Small intestine (tissue), 16 donors: ENCODE data around the gene CDK5. TPM values are rescaled to one million over a fixed set of nuclear protein-coding genes. Genes with fewer than 3 reads are reported as not detected.
A peak's percentile ranks its signal among the peaks of the same experiment; 100 is the strongest.

ENCODE experiments used
- DNase-seq, 2 donors: peaks; one replicate each; pipeline versions ENCODE4 v3.0.0 to v3.0.0-alpha.2; 2013
- FAIRE-seq: peaks from 2 replicates; lab custom pipeline; 2012; peaks lifted over from hg19 to GRCh38; lab: Jason Lieb, UNC
- H3K27ac ChIP-seq, 3 donors: one replicate each; pipeline ENCODE4 v1.5.1; 2013; ENCODE audit warnings: low read length in 2 of 3, mild to moderate bottlenecking in 2 of 3, control low read depth in 1 of 3, inconsistent platforms in 1 of 3, low read depth in 1 of 3, moderate library complexity in 1 of 3
- H3K27me3 ChIP-seq, 3 donors: one replicate each; pipeline ENCODE4 v1.6.1; 2013; ENCODE audit warnings: low read length in 3 of 3, inconsistent platforms in 1 of 3; ENCODE audit not compliant: control insufficient read depth in 3 of 3, insufficient read depth in 3 of 3
- H3K36me3 ChIP-seq, 3 donors: one replicate each; pipeline ENCODE4 v1.6.1; 2013; ENCODE audit warnings: low read length in 3 of 3, inconsistent platforms in 1 of 3, low read depth in 1 of 3, mild to moderate bottlenecking in 1 of 3, moderate library complexity in 1 of 3; ENCODE audit not compliant: control insufficient read depth in 3 of 3, insufficient read depth in 2 of 3
- H3K4me1 ChIP-seq, 3 donors: one replicate each; pipeline ENCODE4 v1.6.1; 2013; ENCODE audit warnings: low read length in 2 of 3, inconsistent platforms in 1 of 3, low read depth in 1 of 3, mild to moderate bottlenecking in 1 of 3, moderate library complexity in 1 of 3; ENCODE audit not compliant: control insufficient read depth in 3 of 3, insufficient read depth in 2 of 3
- H3K4me3 ChIP-seq, 3 donors: one replicate each; pipeline ENCODE4 v1.5.1; 2013; ENCODE audit warnings: low read length in 3 of 3, control low read depth in 1 of 3, inconsistent platforms in 1 of 3, low read depth in 1 of 3, mild to moderate bottlenecking in 1 of 3, moderate library complexity in 1 of 3
- H3K9me3 ChIP-seq, 2 donors: one replicate each; pipeline ENCODE4 v1.6.1; 2013; ENCODE audit warnings: low read depth in 1 of 2, low read length in 1 of 2; ENCODE audit not compliant: control insufficient read depth in 2 of 2, insufficient read depth in 1 of 2
- WGBS, 3 donors: extraction: QIAGEN DNeasy Blood & Tissue Kit; methylation state at CpG; one replicate each; pipeline ENCODE4 v1.1.7; 2013; 5-methylcytosine and 5-hydroxymethylcytosine counted together
- long read RNA-seq, 10 donors: transcript quantifications; one replicate each; lab custom pipeline, GENCODE V29; 2026
- polyA plus RNA-seq, 4 donors: library from polyadenylated mRNA; stranded (reverse) in 3 of 4; unstranded in 1 of 4; fragments of 200-250 nt in 3 of 4; fragments of 120-200 nt in 1 of 4; gene quantifications; one replicate each; pipeline versions ENCODE4 v1.2.1 to v1.2.3, GENCODE V29; 2013
- donor health status: healthy with polysubstance abuse.
- donor health status: control.
- donor health status: control.
- donor health status: Bipolar disorder and iron deficiency.
- donor health status: healthy.

The CDK5 gene
- polyA plus RNA-seq = 10 to 100 TPM; 10.8 to 19.7 (median 11.9) TPM
- long read RNA-seq, donor 1, transcript CDK5-204 (12 exons, 1,758 nt) = major isoform, 13 of 13 reads
- long read RNA-seq, donor 1, partial matches to known transcripts = 0 of 13 reads
- long read RNA-seq, donor 1, other reads (novel, unspliced or antisense) = 0 of 13 reads
- long read RNA-seq, donor 2, partial matches to known transcripts = 0 of 1 reads
- long read RNA-seq, donor 2, other reads (novel, unspliced or antisense) = 0 of 1 reads
- long read RNA-seq, donor 3, transcript CDK5-204 (12 exons, 1,758 nt) = major isoform, 6 of 6 reads
- long read RNA-seq, donor 3, partial matches to known transcripts = 0 of 6 reads
- long read RNA-seq, donor 3, other reads (novel, unspliced or antisense) = 0 of 6 reads
- long read RNA-seq, donor 4 = 0 reads
- long read RNA-seq, donor 5, partial matches to known transcripts = 0 of 3 reads
- long read RNA-seq, donor 5, other reads (novel, unspliced or antisense) = 0 of 3 reads
- long read RNA-seq, donor 6, transcript CDK5-204 (12 exons, 1,758 nt) = major isoform, 6 of 6 reads
- long read RNA-seq, donor 6, partial matches to known transcripts = 0 of 6 reads
- long read RNA-seq, donor 6, other reads (novel, unspliced or antisense) = 0 of 6 reads
- long read RNA-seq, donor 7, transcript CDK5-204 (12 exons, 1,758 nt) = major isoform, 7 of 7 reads
- long read RNA-seq, donor 7, partial matches to known transcripts = 0 of 7 reads
- long read RNA-seq, donor 7, other reads (novel, unspliced or antisense) = 0 of 7 reads
- long read RNA-seq, donor 8 = 0 reads
- long read RNA-seq, donor 9, partial matches to known transcripts = 7 of 9 reads
- long read RNA-seq, donor 9, other reads (novel, unspliced or antisense) = 0 of 9 reads
- long read RNA-seq, donor 10, transcript CDK5-204 (12 exons, 1,758 nt) = major isoform, 8 of 8 reads
- long read RNA-seq, donor 10, partial matches to known transcripts = 0 of 8 reads
- long read RNA-seq, donor 10, other reads (novel, unspliced or antisense) = 0 of 8 reads

DNA sequence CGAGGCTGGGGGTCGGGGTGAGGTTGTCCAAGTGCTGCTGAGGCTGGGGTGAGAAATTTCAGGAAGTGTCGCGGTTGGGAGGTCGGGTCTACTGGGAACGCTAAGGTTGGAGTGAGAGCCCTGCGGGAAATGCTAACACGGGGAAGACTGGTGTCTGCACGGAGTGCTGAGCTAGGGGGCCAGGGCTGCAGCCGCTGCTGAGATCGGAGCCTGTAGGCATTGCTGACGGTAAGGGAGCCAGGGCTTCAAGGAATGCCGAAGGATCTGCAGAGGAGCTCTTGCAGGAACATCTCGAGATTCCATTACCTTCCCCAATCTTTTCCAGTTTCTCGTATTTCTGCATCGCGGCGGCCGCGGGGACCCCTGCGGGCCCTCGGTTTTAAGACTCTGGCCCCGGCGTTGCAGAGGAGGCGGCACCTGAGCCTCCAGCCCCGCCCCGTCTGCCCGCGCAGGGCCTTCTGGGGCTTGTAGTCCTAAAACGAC is at the start of gene CDK5:
Gene CDK5, minus strand, starts transcription at position 392 of the 483 bp plus-strand sequence. Its CDS starts 49 bp downstream, at position 343.
- Histone ChIP-seq H3K4me3 (peak within 1 kb of the TSS; percentile 43 to 82 (median 80)), H3K27ac (peak within 1 kb of the TSS; percentile 91 to 99 (median 94)), H3K9me3 (no peaks in the 10 kb centered on the region), H3K4me1 (peaks cover 0 to 41% (median 9%) of the 10 kb centered on the region in 3 donors), H3K36me3 (peaks cover 0 to 33% (median 0%) of the 10 kb centered on the region in 3 donors), H3K27me3 (no peaks in the 10 kb centered on the region)
- WGBS, 3 donors = 0% methylated on average over 30 of the region's 30 CpGs
- FAIRE-seq (no peak), DNase-seq (no peak)

DNA sequence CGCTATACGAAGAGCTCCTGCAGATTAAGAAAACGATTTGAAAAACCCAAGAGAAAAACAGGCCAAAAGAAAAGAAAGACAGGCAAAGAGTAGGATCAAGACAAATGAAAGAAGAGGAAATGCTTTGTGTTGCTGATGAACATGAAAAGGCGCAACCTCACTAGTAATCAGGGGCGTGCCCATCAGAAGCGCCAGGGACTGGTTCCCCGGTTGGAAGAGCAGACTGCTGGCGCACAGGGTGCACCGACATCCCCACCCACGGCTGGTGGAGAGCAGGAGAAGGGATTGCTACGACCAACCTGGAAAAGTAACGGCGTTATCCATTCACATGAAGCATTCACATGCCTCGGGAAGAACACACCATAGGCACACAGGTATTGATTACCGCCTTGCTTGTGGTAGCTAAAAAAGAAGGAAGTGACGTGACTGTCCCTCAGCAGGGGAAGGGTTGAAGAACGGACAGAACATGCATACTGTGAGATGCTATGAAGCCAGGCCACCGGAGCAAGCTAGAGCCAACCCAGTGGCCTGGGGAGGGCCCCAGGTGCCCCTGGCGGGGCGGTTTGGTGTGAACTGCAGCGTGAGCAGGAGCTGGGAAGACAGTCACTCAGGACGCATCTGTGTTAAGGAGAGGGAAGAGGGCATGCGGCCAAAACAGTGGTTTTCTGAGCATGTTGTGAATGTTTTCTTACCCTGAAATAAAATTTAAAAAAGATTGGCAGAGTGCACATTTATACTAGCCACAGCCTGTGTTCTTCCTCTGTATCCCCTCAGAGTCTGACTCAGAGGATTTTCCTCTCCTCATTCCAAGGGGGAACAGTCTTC is 46.9 kb upstream of the CDK5 start:
- H3K27ac ChIP-seq = no peak overlapping the region

DNA sequence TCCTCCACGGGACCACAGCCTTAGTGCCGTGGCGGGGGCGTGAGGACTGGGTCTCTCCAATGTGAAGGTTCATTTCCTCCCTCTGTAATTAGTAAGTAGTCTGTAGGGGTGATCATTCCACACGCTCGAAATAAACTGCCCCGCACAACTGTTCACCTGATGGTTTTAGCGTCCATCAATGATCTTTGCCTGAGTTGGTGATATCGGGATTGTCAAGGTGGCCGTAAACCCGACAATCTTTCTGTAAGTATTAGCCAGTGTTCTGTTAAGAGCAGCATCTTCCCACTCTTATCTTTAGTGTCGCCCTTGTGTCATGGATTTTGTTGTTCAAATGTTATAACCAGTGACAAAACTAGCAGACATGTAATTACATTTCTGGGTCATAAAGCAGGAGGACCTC is 46.3 kb upstream of the CDK5 start:
- FAIRE-seq = no peak
- H3K4me3 ChIP-seq = no peak overlapping the region

More for the DNA sequence above, 46.9 kb upstream of the CDK5 start:
- no peaks in the 10 kb centered on the region for H3K27me3 ChIP-seq
- H3K36me3 ChIP-seq = peaks cover 0 to 36% (median 0%) of the 10 kb centered on the region in 3 donors
- H3K9me3 ChIP-seq = no peaks in the 10 kb centered on the region
- H3K4me3 ChIP-seq = no peak overlapping the region
- WGBS, 3 donors = 78 to 88% (median 85%) methylated on average over 23 of the region's 23 CpGs
- FAIRE-seq (no peak), DNase-seq (no peak)
- H3K4me1 ChIP-seq = no peaks in the 10 kb centered on the region

DNA sequence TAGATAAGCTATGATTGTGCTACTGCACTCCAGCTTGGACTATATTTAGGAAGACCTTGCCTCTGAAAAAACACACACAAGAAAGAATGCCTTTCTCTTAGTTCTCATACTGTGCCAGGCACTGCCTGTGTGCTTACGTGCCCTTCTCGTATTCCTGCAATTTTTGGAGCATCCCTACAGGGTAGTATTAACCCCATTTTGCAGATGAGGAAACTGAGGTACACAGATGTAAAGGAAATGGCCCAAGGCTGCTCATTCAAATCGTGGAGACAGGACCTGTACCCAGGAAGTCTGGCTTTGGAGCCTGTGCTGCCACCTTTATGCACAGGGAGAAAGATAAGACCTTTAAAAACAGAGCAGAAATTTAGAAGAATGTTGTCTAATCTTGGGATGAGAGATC is 45.3 kb upstream of the CDK5 start:
- peaks cover 0 to 2% (median 0%) of the 10 kb centered on the region in 3 donors for H3K4me1 ChIP-seq
- FAIRE-seq (no peak), DNase-seq (no peak)
- H3K4me3 ChIP-seq = no peak overlapping the region
- H3K9me3 ChIP-seq = no peaks in the 10 kb centered on the region
- WGBS, 3 donors = 79 to 85% (median 80%) methylated on average over 3 of the region's 3 CpGs
- H3K36me3 ChIP-seq = peaks cover 0 to 37% (median 0%) of the 10 kb centered on the region in 3 donors
- H3K27ac ChIP-seq = no peak overlapping the region
- H3K27me3 ChIP-seq = no peaks in the 10 kb centered on the region

More for the DNA sequence above, 46.3 kb upstream of the CDK5 start:
- H3K9me3 ChIP-seq = no peaks in the 10 kb centered on the region
- H3K36me3 ChIP-seq = peaks cover 0 to 36% (median 0%) of the 10 kb centered on the region in 3 donors
- H3K4me1 ChIP-seq = peaks cover 0 to 2% (median 0%) of the 10 kb centered on the region in 3 donors
- no peaks in the 10 kb centered on the region for H3K27me3 ChIP-seq
- DNase-seq = no peak
- H3K27ac ChIP-seq = no peak overlapping the region
- WGBS, 3 donors = 83 to 88% (median 88%) methylated on average over 12 of the region's 12 CpGs

DNA sequence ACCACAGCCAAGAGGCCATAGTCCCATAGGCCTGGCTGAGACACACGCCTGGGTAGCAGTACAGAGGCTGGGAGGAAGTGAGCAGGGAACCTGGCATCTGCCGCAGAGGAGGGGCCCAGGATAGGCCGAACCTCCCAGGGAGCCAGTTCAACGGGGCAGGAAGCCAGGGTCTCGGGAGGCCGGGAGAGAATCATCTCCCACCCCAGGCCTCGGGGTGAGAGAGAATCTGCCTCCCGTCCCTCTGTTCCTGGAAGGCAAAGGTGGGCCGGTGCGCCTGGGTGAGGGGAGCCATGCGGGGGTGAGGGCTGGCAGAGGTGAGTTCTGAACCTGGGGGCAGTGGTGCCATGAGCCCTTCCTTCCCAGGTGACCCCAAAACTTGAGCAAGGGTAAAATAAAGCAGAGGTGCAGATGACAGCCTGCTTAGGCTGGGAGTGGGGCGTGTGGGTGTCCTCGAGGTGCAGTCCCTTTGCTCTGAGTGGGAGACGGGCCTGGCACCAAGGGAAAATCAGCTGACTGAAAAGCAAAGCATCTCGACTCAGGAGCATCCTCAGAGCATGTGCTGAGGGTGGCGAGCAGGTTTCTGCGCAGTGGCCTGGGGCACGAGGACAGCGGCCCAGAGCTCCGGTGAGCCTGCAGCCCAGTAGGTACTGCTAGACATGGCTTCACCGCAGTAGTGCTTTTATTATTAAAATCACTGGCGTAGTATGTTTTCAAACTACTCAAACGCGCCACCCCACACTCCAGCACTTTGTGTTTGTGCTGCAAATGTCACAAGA is 44.1 kb upstream of the CDK5 start:
- Histone ChIP-seq H3K27me3 (no peaks in the 10 kb centered on the region), H3K36me3 (peaks cover 0 to 42% (median 0%) of the 10 kb centered on the region in 3 donors), H3K9me3 (no peaks in the 10 kb centered on the region), H3K4me1 (peaks cover 0 to 2% (median 0%) of the 10 kb centered on the region in 3 donors), H3K4me3 (no peak overlapping the region), H3K27ac (no peak overlapping the region)
- FAIRE-seq (no peak), DNase-seq (no peak)
- 84 to 92% (median 91%) methylated on average over 24 of the region's 24 CpGs for WGBS, 3 donors

DNA sequence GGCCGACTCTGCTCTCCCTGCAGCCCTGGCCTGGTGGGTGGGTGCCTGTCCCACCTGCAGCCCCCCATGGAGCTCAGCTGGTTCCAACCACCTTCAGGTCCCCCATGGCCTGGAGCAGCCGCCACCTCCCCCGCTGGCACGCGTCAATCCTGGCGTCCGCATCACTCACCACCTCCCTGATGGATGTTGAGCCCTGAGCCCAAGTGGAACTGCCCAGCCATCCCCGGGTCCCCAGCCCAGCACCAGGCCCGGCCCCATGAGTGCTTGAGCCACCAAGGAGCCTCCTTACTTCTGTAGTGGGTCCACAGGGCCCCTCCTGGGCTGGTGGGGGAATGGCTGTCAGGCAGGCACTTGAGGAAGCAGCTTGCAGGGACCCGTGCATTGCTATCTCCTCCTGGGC is 43.2 kb upstream of the CDK5 start:
- FAIRE-seq (no peak), DNase-seq (no peak)
- Histone ChIP-seq H3K4me1 (peaks cover 0 to 2% (median 0%) of the 10 kb centered on the region in 3 donors), H3K9me3 (no peaks in the 10 kb centered on the region), H3K27ac (no peak overlapping the region), H3K36me3 (peaks cover 0 to 41% (median 0%) of the 10 kb centered on the region in 3 donors), H3K4me3 (no peak overlapping the region), H3K27me3 (no peaks in the 10 kb centered on the region)
- WGBS, 3 donors = 90 to 92% (median 91%) methylated on average over 10 of the region's 10 CpGs

DNA sequence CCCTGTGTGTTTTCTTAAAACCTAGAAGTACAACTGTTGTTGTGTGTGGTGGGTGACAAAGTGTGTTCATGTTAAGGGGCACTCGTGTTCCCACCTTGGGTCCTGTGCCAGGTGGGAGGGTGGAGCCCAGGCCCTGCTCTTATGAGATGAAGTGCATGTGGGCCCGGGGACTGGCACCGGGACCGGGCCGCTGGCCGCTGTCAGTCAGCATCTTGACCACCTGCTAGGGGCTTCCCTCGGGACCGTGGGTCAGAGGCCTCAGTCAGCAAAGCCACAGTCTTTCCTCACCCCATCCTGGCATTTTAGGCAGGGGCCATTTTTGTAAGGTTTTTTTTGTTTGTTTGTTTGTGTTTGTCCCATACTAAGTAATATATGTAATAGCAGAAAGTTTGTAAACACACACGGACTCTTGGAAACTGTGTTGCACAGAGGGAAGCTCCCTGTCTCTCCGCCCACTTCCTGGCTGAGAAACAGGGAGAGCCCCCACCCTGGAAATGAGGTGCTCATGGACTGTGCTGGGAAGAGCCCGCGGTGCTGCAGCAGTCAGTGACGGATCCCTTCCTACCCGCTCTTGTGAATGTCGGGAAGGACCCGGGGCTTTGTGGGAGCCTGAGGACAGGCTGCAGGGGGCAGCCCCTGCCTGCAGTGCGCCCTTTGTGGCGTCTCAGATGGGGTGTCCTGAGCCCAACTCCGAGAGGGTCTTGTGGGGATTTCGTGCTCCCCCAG is 42.0 kb upstream of the CDK5 start:
- no peak for FAIRE-seq
- WGBS, 3 donors = 73 to 87% (median 83%) methylated on average over 20 of the region's 20 CpGs

More for the DNA sequence above, 42.0 kb upstream of the CDK5 start:
- no peak overlapping the region for H3K27ac ChIP-seq
- no peaks in the 10 kb centered on the region for H3K9me3 ChIP-seq
- peaks cover 0 to 2% (median 0%) of the 10 kb centered on the region in 3 donors for H3K4me1 ChIP-seq
- H3K4me3 ChIP-seq = no peak overlapping the region
- H3K36me3 ChIP-seq = peaks cover 0 to 44% (median 0%) of the 10 kb centered on the region in 3 donors
- no peaks in the 10 kb centered on the region for H3K27me3 ChIP-seq
- DNase-seq = no peak
